Prostate gland (tissue), 2 donors: ENCODE data around the gene GLRX.

Experiments
- CTCF ChIP-seq, 4 experiments: fragments of 200-600 bp in 2 of 4; fragments of 450-650 bp in 2 of 4; sonication (generic) in 2 of 4; IDR thresholded peaks; 1 replicate in 3 of 4; 2 replicates in 1 of 4; pipeline ENCODE4 v1.5.1; 2016 to 2019; ENCODE audit warnings: antibody characterized with exemption in 4 of 4, mild to moderate bottlenecking in 2 of 4, moderate library complexity in 2 of 4
- POLR2A ChIP-seq: fragments of 450-650 bp; IDR thresholded peaks from one replicate; pipeline ENCODE4 v1.6.1; 2016; ENCODE audit warnings: antibody characterized with exemption, mild to moderate bottlenecking
- POLR2AphosphoS5 ChIP-seq: sonication (generic); formaldehyde crosslinking; IDR thresholded peaks from one replicate; pipeline ENCODE4 v1.6.1; 2017; ENCODE audit warnings: antibody characterized with exemption

GRCh38 chr5:95852567-95852966 is 30.0 kb upstream of the GLRX start:
- TF ChIP-seq CTCF (IDR thresholded peaks at IDR 0.05) (no peak), POLR2A (no peak), POLR2AphosphoS5 (no peak)
